Pancreas (tissue), 10 donors: ENCODE measurements around the gene SYDE2. TPM values are rescaled to one million over a fixed set of nuclear protein-coding genes. Genes with fewer than 3 reads are reported as not detected.
"Not testable (repeated sequence)": the region's sequence is repeated elsewhere in the genome, so short reads cannot be mapped to it uniquely, and the experiment has no call there.

Experiments
- ATAC-seq, 4 donors: fragments of 200-7000 bp; cut with Tn5 transposase; one replicate each; pipeline versions ENCODE4 v1.8.0 to v1.9.1; 2020; ENCODE audit warnings: mild to moderate bottlenecking in 4 of 4, moderate library complexity in 4 of 4
- DNase-seq, 6 donors: peaks; one replicate each; pipeline ENCODE4 v3.0.0-alpha.2; 2020
- FAIRE-seq: peaks from 2 replicates; lab custom pipeline; 2012; peaks lifted over from hg19 to GRCh38; lab: Jason Lieb, UNC
- H3K27ac ChIP-seq, 4 donors: fragments of 200-600 bp; sonication (generic); 1 replicate in 3 of 4; 2 replicates in 1 of 4; pipeline versions ENCODE4 v1.5.0 to v1.8.0; 2020
- H3K27me3 ChIP-seq, 4 donors: fragments of 200-600 bp; one replicate each; pipeline ENCODE4 v1.8.0; 2021
- H3K36me3 ChIP-seq, 3 donors: fragments of 200-600 bp; sonication (generic) in 1 of 3; one replicate each; pipeline versions ENCODE4 v1.5.0 to v1.8.0; 2020 to 2021
- H3K4me1 ChIP-seq, 3 donors: fragments of 200-600 bp; one replicate each; pipeline ENCODE4 v1.8.0; 2021
- H3K4me3 ChIP-seq, 4 donors: fragments of 200-600 bp; sonication (generic) in 2 of 4; one replicate each; pipeline versions ENCODE4 v1.5.0 to v1.8.0; 2020 to 2021
- H3K9me3 ChIP-seq, 4 donors: fragments of 200-600 bp; one replicate each; pipeline ENCODE4 v1.8.0; 2021
- WGBS, 2 donors: extraction: QIAGEN DNeasy Blood & Tissue Kit; methylation state at CpG; one replicate each; pipeline ENCODE4 v1.1.7; 2013; 5-methylcytosine and 5-hydroxymethylcytosine counted together
- intact Hi-C, 3 donors: fragments of 100-400 bp; cut with DNase I; formaldehyde crosslinking; loops; one replicate each; pipeline versions ENCODE4 v1.11.1 to v1.14.2; 2022
- polyA plus RNA-seq, 2 donors: library from polyadenylated mRNA; stranded (reverse); fragments of 200-250 nt; gene quantifications; one replicate each; pipeline ENCODE4 v1.2.3, GENCODE V29; 2013
- total RNA-seq, 6 donors: library from RNA; stranded (reverse); fragmentation: NEBNext Ultra II Directional in 4 of 6; extraction: Animal tissue kit (Norgen Biotek cat#: 25700) in 4 of 6; gene quantifications; one replicate each; pipeline versions ENCODE4 v1.2.1 to v1.2.4, GENCODE V29; 2021 to 2023
- TF ChIP-seq, protein P1 (sequence below), 4 donors: fragments of 200-600 bp; sonication (generic) in 3 of 4; IDR thresholded peaks; one replicate each; pipeline versions ENCODE4 v1.5.0 to v1.8.0; 2021; ENCODE audit warnings: antibody characterized with exemption in 4 of 4
- donor health status: healthy with polysubstance abuse.
- donor health status: DM: no; HTN: no; CAD: no; lungs with moderate emphysema.
- donor health status: DM: no; HTN: no; CAD: no.
- donor health status: control.
- donor health status: control.
- donor health status: Bipolar disorder and iron deficiency.
- donor health status: DM: yes; HTN: yes; CAD: no.
- donor health status: DM: no; HTN: no; CAD: no.
- donor health status: DM: no; HTN: no; CAD: no.
- donor health status: DM: yes; HTN: yes; CAD: no.

The SYDE2 gene
- total and polyA plus RNA-seq, 8 donors, result 1.3 to 6.6 (median 5.1) TPM

DNA sequence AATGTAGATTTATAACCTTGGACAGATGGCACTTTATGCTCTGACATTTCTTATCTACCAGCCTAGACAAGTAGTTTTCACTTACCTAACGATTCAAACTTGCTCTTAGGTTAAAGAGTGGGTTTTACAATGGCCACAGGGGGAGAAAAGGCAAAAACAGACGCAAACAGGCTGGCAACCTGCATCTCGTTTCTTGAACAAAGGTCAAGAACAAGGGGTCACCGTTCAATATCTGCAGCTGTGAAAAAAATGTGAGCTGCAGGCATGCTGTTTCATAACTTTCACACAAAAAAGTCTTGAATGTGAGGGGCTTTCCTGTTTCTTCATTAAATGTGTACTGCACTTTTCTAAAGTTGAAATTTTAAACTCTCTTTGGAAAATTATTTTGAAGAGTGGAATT lies 49.4 kb downstream of the SYDE2 start:
- no peak for ATAC-seq
- intact Hi-C loops, result no loop called here

DNA sequence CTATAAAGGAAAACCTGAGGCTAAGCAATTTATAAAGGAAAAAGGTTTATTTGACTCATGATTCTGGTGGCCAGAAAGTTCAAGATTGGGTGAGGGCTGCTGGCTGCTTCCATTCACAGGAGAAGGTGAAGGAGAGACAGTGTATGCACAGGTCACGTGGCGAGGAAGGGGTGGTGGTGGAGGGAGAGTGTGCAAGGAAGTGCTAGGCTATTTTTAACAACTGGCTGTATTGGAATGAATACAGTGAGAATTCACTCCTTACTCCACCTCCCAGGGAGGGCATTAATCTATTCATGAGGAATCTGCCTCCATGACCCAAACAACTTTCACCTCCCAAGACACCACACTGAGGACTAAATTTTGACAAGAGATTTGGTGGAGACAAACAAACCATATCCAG lies 51.0 kb downstream of the SYDE2 start:
- FAIRE-seq, result no peak

More for the DNA sequence above, 49.4 kb downstream of the SYDE2 start:
- Histone ChIP-seq H3K27ac (no peak overlapping the region), H3K4me3 (no peak overlapping the region), H3K36me3 (no peaks in the 10 kb centered on the region), H3K27me3 (no peaks in the 10 kb centered on the region), H3K4me1 (no peaks in the 10 kb centered on the region), H3K9me3 (no peaks in the 10 kb centered on the region)
- 19 to 20% methylated on average over 4 of the region's 4 CpGs for WGBS, 2 donors
- DNase-seq (no peak), FAIRE-seq (no peak)
- TF ChIP-seq, protein P1, sequence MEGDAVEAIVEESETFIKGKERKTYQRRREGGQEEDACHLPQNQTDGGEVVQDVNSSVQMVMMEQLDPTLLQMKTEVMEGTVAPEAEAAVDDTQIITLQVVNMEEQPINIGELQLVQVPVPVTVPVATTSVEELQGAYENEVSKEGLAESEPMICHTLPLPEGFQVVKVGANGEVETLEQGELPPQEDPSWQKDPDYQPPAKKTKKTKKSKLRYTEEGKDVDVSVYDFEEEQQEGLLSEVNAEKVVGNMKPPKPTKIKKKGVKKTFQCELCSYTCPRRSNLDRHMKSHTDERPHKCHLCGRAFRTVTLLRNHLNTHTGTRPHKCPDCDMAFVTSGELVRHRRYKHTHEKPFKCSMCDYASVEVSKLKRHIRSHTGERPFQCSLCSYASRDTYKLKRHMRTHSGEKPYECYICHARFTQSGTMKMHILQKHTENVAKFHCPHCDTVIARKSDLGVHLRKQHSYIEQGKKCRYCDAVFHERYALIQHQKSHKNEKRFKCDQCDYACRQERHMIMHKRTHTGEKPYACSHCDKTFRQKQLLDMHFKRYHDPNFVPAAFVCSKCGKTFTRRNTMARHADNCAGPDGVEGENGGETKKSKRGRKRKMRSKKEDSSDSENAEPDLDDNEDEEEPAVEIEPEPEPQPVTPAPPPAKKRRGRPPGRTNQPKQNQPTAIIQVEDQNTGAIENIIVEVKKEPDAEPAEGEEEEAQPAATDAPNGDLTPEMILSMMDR (IDR thresholded peaks at IDR 0.05), result no peak

DNA sequence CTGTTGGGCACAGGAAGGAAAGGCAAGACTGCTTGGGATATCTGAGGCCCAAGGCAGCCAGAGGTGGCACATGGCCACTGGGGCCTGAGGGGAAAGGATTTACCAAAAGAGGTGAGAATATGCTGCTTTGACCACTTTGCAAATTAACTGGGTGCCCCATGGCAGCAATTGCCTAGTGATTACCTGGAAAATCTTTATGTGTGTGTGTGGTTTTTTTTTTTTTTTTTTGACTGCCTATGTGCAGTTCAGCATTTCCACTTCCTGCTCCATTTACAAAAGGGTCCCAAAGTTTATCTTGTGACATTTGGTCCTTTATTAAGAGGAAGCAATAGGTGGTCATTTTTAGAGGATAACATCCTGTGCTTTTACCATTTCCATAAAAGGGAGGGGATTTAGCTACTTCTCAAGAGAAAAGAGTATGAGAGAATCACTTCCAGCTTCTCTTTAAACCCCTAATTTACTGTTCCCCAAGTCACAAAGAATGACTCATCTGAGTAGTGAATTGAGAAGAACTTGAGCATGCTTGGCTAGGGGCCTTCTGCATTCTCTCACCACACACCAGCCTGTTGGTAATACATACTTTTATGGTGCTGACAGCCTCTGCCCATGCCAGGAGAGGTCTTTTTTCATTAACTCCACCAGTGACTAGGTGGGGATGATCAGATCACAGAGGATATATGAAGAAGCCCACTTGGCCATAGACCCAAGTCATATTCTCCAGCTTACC lies 52.1 kb downstream of the SYDE2 start:
- TF ChIP-seq, protein P1 (IDR thresholded peaks at IDR 0.05), result no peak
- DNase-seq (no peak), ATAC-seq (no peak), FAIRE-seq (no peak)
- H3K4me1 ChIP-seq, result peaks cover 0 to 10% (median 5%) of the 10 kb centered on the region in 3 donors
- H3K4me3 ChIP-seq, result no peak overlapping the region
- H3K36me3 ChIP-seq, result no peaks in the 10 kb centered on the region
- H3K27ac ChIP-seq, result no peak overlapping the region
- intact Hi-C loops, result no loop called here
- no peaks in the 10 kb centered on the region for H3K9me3 ChIP-seq
- no peaks in the 10 kb centered on the region for H3K27me3 ChIP-seq

More for the DNA sequence above, 51.0 kb downstream of the SYDE2 start:
- Histone ChIP-seq H3K4me3 (no peak overlapping the region), H3K27ac (no peak overlapping the region), H3K9me3 (no peaks in the 10 kb centered on the region), H3K36me3 (no peaks in the 10 kb centered on the region), H3K27me3 (no peaks in the 10 kb centered on the region), H3K4me1 (no peaks in the 10 kb centered on the region)
- DNase-seq, result no peak
- ATAC-seq, result no peak
- TF ChIP-seq, protein P1 (IDR thresholded peaks at IDR 0.05), result no peak
- 64 to 95% methylated on average over 2 of the region's 2 CpGs for WGBS, 2 donors
- intact Hi-C loops, result no loop called here

DNA sequence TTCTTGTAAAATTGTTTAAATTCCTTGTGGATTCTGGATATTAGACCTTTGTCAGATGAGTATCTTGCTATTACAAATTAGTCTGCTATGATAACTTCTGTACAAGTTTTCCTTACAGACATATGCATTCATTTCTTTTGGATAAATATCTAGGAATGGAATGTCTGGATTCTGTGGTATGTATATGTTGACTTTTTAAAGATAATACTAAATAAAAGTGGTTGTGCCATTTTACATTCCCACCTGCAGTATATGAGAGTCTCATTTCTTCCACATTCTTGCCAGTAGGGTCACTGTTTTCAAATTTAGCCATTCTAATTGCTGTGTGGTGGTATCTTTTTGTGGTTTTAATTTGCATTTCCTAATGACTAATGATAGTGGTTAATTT lies 53.9 kb downstream of the SYDE2 start:
- TF ChIP-seq, protein P1 (IDR thresholded peaks at IDR 0.05), result no peak
- Histone ChIP-seq H3K36me3 (no peaks in the 10 kb centered on the region), H3K27me3 (no peaks in the 10 kb centered on the region), H3K4me1 (peaks cover 4 to 18% (median 13%) of the 10 kb centered on the region in 3 donors), H3K27ac (no peak overlapping the region), H3K9me3 (no peaks in the 10 kb centered on the region), H3K4me3 (no peak overlapping the region)
- FAIRE-seq (no peak), DNase-seq (no peak), ATAC-seq (no peak)
- intact Hi-C loops, result no loop called here

DNA sequence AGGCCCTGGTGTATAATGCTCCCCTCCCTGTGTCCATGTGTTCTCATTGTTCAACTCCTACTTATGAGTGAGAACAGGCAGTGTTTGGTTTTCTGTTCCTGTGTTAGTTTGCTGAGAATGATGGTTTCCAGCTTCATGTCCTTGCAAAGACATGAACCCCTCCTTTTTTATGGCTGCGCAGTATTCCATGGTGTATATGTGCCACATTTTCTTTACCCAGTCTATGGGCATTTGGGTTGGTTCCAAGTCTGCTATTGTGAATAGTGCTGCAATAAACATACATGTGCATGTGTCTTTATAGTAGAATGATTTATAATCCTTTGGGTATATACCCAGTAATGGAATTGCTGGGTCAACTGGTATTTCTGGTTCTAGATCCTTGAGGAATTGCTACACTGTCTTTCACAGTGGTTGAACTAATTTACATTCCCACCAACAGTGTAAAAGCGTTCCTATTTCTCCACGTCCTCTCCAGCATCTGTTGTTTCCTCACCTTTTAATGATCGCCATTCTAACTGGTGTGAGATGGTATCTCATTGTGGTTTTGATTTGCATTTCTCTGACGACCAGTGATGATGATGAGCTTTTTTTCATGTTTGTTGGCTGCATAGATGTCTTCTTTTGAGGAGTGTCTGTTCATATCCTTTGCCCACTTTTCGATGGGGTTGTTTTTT lies 54.4 kb downstream of the SYDE2 start:
- 86 to 90% methylated on average over 6 of the region's 6 CpGs for WGBS, 2 donors
- ATAC-seq, DNase-seq, FAIRE-seq, H3K36me3 ChIP-seq, intact Hi-C loops, H3K9me3 ChIP-seq, H3K27me3 ChIP-seq, H3K4me3 ChIP-seq, H3K27ac ChIP-seq: not testable (repeated sequence)
- peaks cover 4 to 18% (median 13%) of the 10 kb centered on the region in 3 donors for H3K4me1 ChIP-seq
